Esophagus squamous epithelium (tissue), 5 donors: ENCODE data around the gene KSR1. TPM values are rescaled to one million over a fixed set of nuclear protein-coding genes. Genes with fewer than 3 reads are reported as not detected.
"Not testable (repeated sequence)": the region's sequence is repeated elsewhere in the genome, so short reads cannot be mapped to it uniquely, and the experiment has no call there.

Source experiments
- DNase-seq: peaks from one replicate; lab custom pipeline; 2025; lab: John Stamatoyannopoulos, UW
- H3K27ac ChIP-seq, 4 donors: fragments of 200-600 bp; sonication (generic); one replicate each; pipeline ENCODE4 v1.5.1; 2016 to 2019; ENCODE audit warnings: mild to moderate bottlenecking in 1 of 4
- H3K27me3 ChIP-seq, 4 donors: fragments of 200-600 bp; sonication (generic); 1 replicate in 3 of 4; 2 replicates in 1 of 4; pipeline versions ENCODE4 v1.5.1 to v1.6.0; 2017 to 2021; ENCODE audit warnings: antibody characterized with exemption in 1 of 4
- H3K36me3 ChIP-seq, 3 donors: fragments of 200-600 bp; sonication (generic); one replicate each; pipeline ENCODE4 v1.5.1; 2016 to 2019
- H3K4me1 ChIP-seq, 3 donors: fragments of 200-600 bp; sonication (generic); one replicate each; pipeline ENCODE4 v1.5.1; 2017 to 2019
- H3K4me3 ChIP-seq, 4 donors: fragments of 200-600 bp; sonication (generic); 1 replicate in 3 of 4; 2 replicates in 1 of 4; pipeline ENCODE4 v1.5.1; 2016 to 2019; ENCODE audit warnings: mild to moderate bottlenecking in 2 of 4, moderate library complexity in 1 of 4
- H3K9me3 ChIP-seq, 3 donors: fragments of 200-600 bp; sonication (generic); one replicate each; pipeline ENCODE4 v1.5.1; 2016 to 2019
- CTCF ChIP-seq, 6 experiments: fragments of 450-650 bp in 4 of 6; fragments of 200-600 bp in 2 of 6; sonication (generic) in 2 of 6; IDR thresholded peaks; one replicate each; pipeline ENCODE4 v1.5.1; 2016 to 2019; ENCODE audit warnings: antibody characterized with exemption in 6 of 6, mild to moderate bottlenecking in 4 of 6, moderate library complexity in 4 of 6
- POLR2A ChIP-seq, 4 donors: fragments of 450-650 bp; IDR thresholded peaks; one replicate each; pipeline ENCODE4 v1.6.1; 2017; ENCODE audit warnings: antibody characterized with exemption in 4 of 4, mild to moderate bottlenecking in 4 of 4, moderate library complexity in 3 of 4
- WGBS, 2 donors: methylation state at CpG; one replicate each; pipeline ENCODE4 v1.1.5; 2018; 5-methylcytosine and 5-hydroxymethylcytosine counted together
- intact Hi-C: fragments of 100-400 bp; cut with DNase I; formaldehyde crosslinking; loops from one replicate; pipeline ENCODE4 v1.15.0; 2022
- total RNA-seq, 4 donors: library from RNA; depleted of rRNA; stranded (reverse); fragments of >200 nt; gene quantifications; one replicate each; pipeline ENCODE4 v1.1.0, GENCODE V29; 2016
- donor health status: DM: yes; HTN: yes; CAD: no.

KSR1 gene
- total RNA-seq, 4 donors from 2014 or later = 22.3 to 32.4 (median 31.0) TPM

GRCh38 chr17:27460196-27460725 is 4.0 kb downstream of the KSR1 start:
- H3K27me3 ChIP-seq = no peaks in the 10 kb centered on the region
- 73 to 83% methylated on average over 1 to 2 of the region's 6 CpGs for whole genome bisulfite sequencing, 2 donors
- intact Hi-C loops = no loop called here
- H3K27ac ChIP-seq = no peak overlapping the region
- no peak overlapping the region for H3K4me3 ChIP-seq
- H3K4me1 ChIP-seq = peaks cover 22 to 57% (median 24%) of the 10 kb centered on the region in 3 donors
- H3K9me3 ChIP-seq = no peaks in the 10 kb centered on the region
- TF ChIP-seq POLR2A (IDR thresholded peaks at IDR 0.05) (no peak), CTCF (IDR thresholded peaks at IDR 0.05) (no peak)
- no peaks in the 10 kb centered on the region for H3K36me3 ChIP-seq
- no peak for DNase-seq

- H3K4me1 ChIP-seq = peaks cover 18 to 52% (median 24%) of the 10 kb centered on the region in 3 donors
- DNase-seq = no peak
Observed at GRCh38 chr17:27461192-27461859, 5.1 kb downstream of the KSR1 start.

GRCh38 chr17:27462149-27462548 is 5.9 kb downstream of the KSR1 start:
- Histone ChIP-seq H3K4me1 (peaks cover 14 to 55% (median 30%) of the 10 kb centered on the region in 3 donors), H3K4me3 (no peak overlapping the region), H3K27ac (no peak overlapping the region), H3K36me3 (no peaks in the 10 kb centered on the region), H3K27me3 (no peaks in the 10 kb centered on the region), H3K9me3 (no peaks in the 10 kb centered on the region)
- DNase-seq = no peak
- intact Hi-C loops = no loop called here
- TF ChIP-seq POLR2A (IDR thresholded peaks at IDR 0.05) (no peak), CTCF (IDR thresholded peaks at IDR 0.05) (no peak)
- WGBS, 2 donors = 86 to 89% methylated on average over 2 to 6 of the region's 6 CpGs

More at GRCh38 chr17:27461192-27461859, 5.1 kb downstream of the KSR1 start:
- Histone ChIP-seq H3K4me3 (no peak overlapping the region), H3K36me3 (no peaks in the 10 kb centered on the region), H3K27me3 (no peaks in the 10 kb centered on the region), H3K27ac (no peak overlapping the region), H3K9me3 (no peaks in the 10 kb centered on the region)
- intact Hi-C loops = no loop called here
- WGBS, 2 donors = 88 to 92% methylated on average over 3 to 10 of the region's 10 CpGs
- TF ChIP-seq CTCF (IDR thresholded peaks at IDR 0.05) = no peak
- TF ChIP-seq POLR2A (IDR thresholded peaks at IDR 0.05) = no peak

GRCh38 chr17:27462714-27463113 is 6.5 kb downstream of the KSR1 start:
- peaks cover 8 to 50% (median 25%) of the 10 kb centered on the region in 3 donors for H3K4me1 ChIP-seq
- H3K4me3 ChIP-seq = no peak overlapping the region
- intact Hi-C loops = no loop called here
- H3K27ac ChIP-seq = no peak overlapping the region
- WGBS, 2 donors = 71 to 88% methylated on average over 3 of the region's 3 CpGs
- TF ChIP-seq CTCF (IDR thresholded peaks at IDR 0.05) = no peak
- TF ChIP-seq POLR2A (IDR thresholded peaks at IDR 0.05) = no peak
- H3K36me3 ChIP-seq = no peaks in the 10 kb centered on the region
- H3K27me3 ChIP-seq = no peaks in the 10 kb centered on the region
- no peaks in the 10 kb centered on the region for H3K9me3 ChIP-seq
- DNase-seq = no peak

GRCh38 chr17:27463235-27463677 is 7.0 kb downstream of the KSR1 start:
- 84 to 92% methylated on average over 4 of the region's 4 CpGs for WGBS, 2 donors
- Histone ChIP-seq H3K27me3 (no peaks in the 10 kb centered on the region), H3K36me3 (no peaks in the 10 kb centered on the region), H3K27ac (no peak overlapping the region), H3K4me3 (no peak overlapping the region), H3K9me3 (no peaks in the 10 kb centered on the region), H3K4me1 (peaks cover 3 to 44% (median 20%) of the 10 kb centered on the region in 3 donors)
- TF ChIP-seq CTCF (IDR thresholded peaks at IDR 0.05) (no peak), POLR2A (IDR thresholded peaks at IDR 0.05) (no peak)
- DNase-seq = no peak
- intact Hi-C loops = no loop called here

- H3K9me3 ChIP-seq, H3K27me3 ChIP-seq, intact Hi-C loops, H3K36me3 ChIP-seq, H3K27ac ChIP-seq, DNase-seq, H3K4me3 ChIP-seq: not testable (repeated sequence)
- H3K4me1 ChIP-seq = peaks cover 0 to 37% (median 12%) of the 10 kb centered on the region in 3 donors
- 93 to 100% methylated on average over 3 of the region's 3 CpGs for WGBS, 2 donors
Observed at GRCh38 chr17:27464019-27464418, 7.8 kb downstream of the KSR1 start.
